GM12878 (cell line): Measurements from ENCODE around the gene BEST2. TPM values are rescaled to one million over a fixed set of nuclear protein-coding genes. Genes with fewer than 3 reads are reported as not detected.

Source experiments
- ATAC-seq: fragments of 200-7000 bp; cut with Tn5 transposase; 3 replicates; pipeline ENCODE4 v1.9.1; 2020; ENCODE audit warnings: mild to moderate bottlenecking, moderate library complexity
- BruUV-seq: library from RNA; stranded (reverse); fragments of 400-500 nt; replicated peaks from 2 replicates; lab custom pipeline; 2021; lab: Mats Ljungman, UMichigan
- CTCF ChIA-PET: fragments of 300-600 bp; sonication (Branson Sonifier 250); formaldehyde crosslinking; extraction: SDS; loops from one replicate; lab custom pipeline; 2021; ENCODE audit warnings: inconsistent platforms; lab: Yijun Ruan, JAX
- POLR2A ChIA-PET: fragments of 350-600 bp; formaldehyde crosslinking; extraction: SDS; loops from one replicate; lab custom pipeline; 2021; ENCODE audit warnings: inconsistent platforms; lab: Charles Lee
- RAD21 ChIA-PET: fragments of 300-600 bp; sonication (Branson Sonifier 250); formaldehyde crosslinking; loops from one replicate; lab custom pipeline; 2023; ENCODE audit warnings: antibody characterized with exemption; ENCODE audit not compliant: unreplicated experiment; lab: Charles Lee
- SMC1A ChIA-PET: fragments of 300-600 bp; sonication (Branson Sonifier 250); formaldehyde crosslinking; loops from one replicate; lab custom pipeline; 2023; ENCODE audit not compliant: unreplicated experiment, uncharacterized antibody; lab: Charles Lee
- DNase-seq: peaks from one replicate; pipeline ENCODE4 v3.0.0-alpha.2; 2011; ENCODE audit warnings: low read depth, low spot score
- FAIRE-seq: peaks from 3 replicates; lab custom pipeline; 2011; peaks lifted over from hg19 to GRCh38; lab: Jason Lieb, UNC
- H2AFZ ChIP-seq: 2 replicates; pipeline ENCODE4 v1.6.0; 2011; ENCODE audit warnings: low read depth, low read length, control low read depth; ENCODE audit not compliant: control insufficient read depth
- H3K27ac ChIP-seq: 2 replicates; pipeline ENCODE4 v1.5.1; 2011; ENCODE audit warnings: control low read depth; ENCODE audit not compliant: control insufficient read depth, insufficient read depth
- H3K27me3 ChIP-seq, 2 experiments: replicated peaks in 1 of 2; 2 replicates each; pipeline versions ENCODE4 v1.6.0 to v1.6.1; 2011; ENCODE audit warnings: low read length in 1 of 2; ENCODE audit not compliant: control insufficient read depth in 2 of 2, insufficient read depth in 2 of 2
- H3K36me3 ChIP-seq, 2 experiments: 2 replicates each; pipeline ENCODE4 v1.5.1; 2011; ENCODE audit warnings: low read length in 1 of 2; ENCODE audit not compliant: control insufficient read depth in 2 of 2, insufficient read depth in 2 of 2
- H3K4me1 ChIP-seq: 2 replicates; pipeline ENCODE4 v1.6.1; 2011; ENCODE audit warnings: mild to moderate bottlenecking, low read length, moderate library complexity, mixed read lengths; ENCODE audit not compliant: control insufficient read depth, insufficient read depth
- H3K4me2 ChIP-seq: 2 replicates; pipeline ENCODE4 v1.6.0; 2011; ENCODE audit warnings: control low read depth; ENCODE audit not compliant: control insufficient read depth, insufficient read depth
- H3K4me3 ChIP-seq: fragments of 200-600 bp; sonication (generic); 2 replicates; pipeline ENCODE4 v1.5.1; 2016
- H3K79me2 ChIP-seq: 2 replicates; pipeline ENCODE4 v1.6.0; 2011; ENCODE audit warnings: low read length; ENCODE audit not compliant: control insufficient read depth, insufficient read depth
- H3K9ac ChIP-seq: 2 replicates; pipeline ENCODE4 v1.8.0; 2011; ENCODE audit warnings: low read length, control low read depth, mixed read lengths; ENCODE audit not compliant: control insufficient read depth, insufficient read depth
- H3K9me3 ChIP-seq: replicated peaks from 3 replicates; pipeline ENCODE4 v1.5.1; 2011; ENCODE audit warnings: mild to moderate bottlenecking, low read length; ENCODE audit not compliant: control insufficient read depth, insufficient read depth
- H4K20me1 ChIP-seq: 2 replicates; pipeline ENCODE4 v1.6.0; 2011; ENCODE audit not compliant: control insufficient read depth, insufficient read depth
- ATF2 ChIP-seq: IDR thresholded peaks from 2 replicates; pipeline ENCODE4 v1.6.1; 2012; ENCODE audit warnings: low read length, inconsistent platforms
- BCL11A ChIP-seq: IDR thresholded peaks from 2 replicates; pipeline ENCODE4 v1.6.1; 2011; ENCODE audit warnings: low read depth, low read length
- ELK1 ChIP-seq: IDR thresholded peaks from 2 replicates; pipeline ENCODE4 v1.6.1; 2012; ENCODE audit warnings: low read depth, low read length, improper control_type of control experiment
- ETV6 ChIP-seq, 2 experiments: fragments of 450-650 bp in 1 of 2; IDR thresholded peaks in 1 of 2; conservative IDR thresholded peaks in 1 of 2; 2 replicates each; pipeline ENCODE4 v1.6.1; 2014; ENCODE audit warnings: antibody characterized with exemption in 1 of 2, borderline replicate concordance in 1 of 2, low read depth in 1 of 2, mild to moderate bottlenecking in 1 of 2, moderate library complexity in 1 of 2
- FOS ChIP-seq: IDR thresholded peaks from 3 replicates; pipeline ENCODE4 v1.6.1; 2011; ENCODE audit warnings: borderline replicate concordance; ENCODE audit not compliant: insufficient read length; ENCODE audit errors: extremely low read depth
- GATAD2B ChIP-seq: fragments of 450-650 bp; conservative IDR thresholded peaks from 2 replicates; pipeline ENCODE4 v1.6.1; 2017; ENCODE audit warnings: low read depth, mild to moderate bottlenecking, moderate library complexity
- MAX ChIP-seq: IDR thresholded peaks from 2 replicates; pipeline ENCODE4 v1.6.1; 2012; ENCODE audit warnings: low read depth, low read length, improper control_type of control experiment
- PKNOX1 ChIP-seq: fragments of 450-650 bp; IDR thresholded peaks from 2 replicates; pipeline ENCODE4 v1.6.1; 2016; ENCODE audit warnings: mild to moderate bottlenecking
- POLR2AphosphoS2 ChIP-seq: IDR thresholded peaks from 2 replicates; pipeline ENCODE4 v1.6.1; 2011; ENCODE audit warnings: low read depth, mild to moderate bottlenecking, low read length, improper control_type of control experiment, moderate library complexity
- RAD51 ChIP-seq: fragments of 450-650 bp; IDR thresholded peaks from 2 replicates; pipeline ENCODE4 v1.6.1; 2016; ENCODE audit warnings: moderate library complexity, mild to moderate bottlenecking, inconsistent platforms
- SKIL ChIP-seq: fragments of 450-650 bp; IDR thresholded peaks from 2 replicates; pipeline ENCODE4 v1.6.1; 2017; ENCODE audit warnings: mild to moderate bottlenecking, low read depth, inconsistent platforms; ENCODE audit not compliant: poor library complexity, severe bottlenecking
- SP1 ChIP-seq: IDR thresholded peaks from one replicate; pipeline ENCODE4 v1.6.1; 2011; ENCODE audit warnings: low read depth, low read length
- TARDBP ChIP-seq: IDR thresholded peaks from 2 replicates; pipeline ENCODE4 v1.6.1; 2016; ENCODE audit warnings: borderline replicate concordance
- TCF3 ChIP-seq: IDR thresholded peaks from 2 replicates; pipeline ENCODE4 v1.6.1; 2012; ENCODE audit warnings: low read depth, mild to moderate bottlenecking, low read length, borderline replicate concordance; ENCODE audit not compliant: insufficient read depth
- ZNF207 ChIP-seq: fragments of 450-650 bp; IDR thresholded peaks from 2 replicates; pipeline ENCODE4 v1.6.1; 2014; ENCODE audit warnings: antibody characterized with exemption, mild to moderate bottlenecking, borderline replicate concordance
- whole genome bisulfite sequencing: methylation state at CpG from one replicate; pipeline ENCODE4 v1.1.6; 2016; ENCODE audit warnings: low lambda C conversion rate; ENCODE audit not compliant: insufficient replicate concordance, insufficient coverage; ENCODE audit errors: missing lambda C conversion rate; 5-methylcytosine and 5-hydroxymethylcytosine counted together
- in situ Hi-C: fragments of 300-500 bp; cut with MboI; formaldehyde crosslinking; loops from 9 replicates; pipeline ENCODE4 v1.14.3; 2018; ENCODE audit warnings: mixed read lengths
- intact Hi-C: fragments of 100-400 bp; cut with micrococcal nuclease; formaldehyde crosslinking; loops from one replicate; pipeline ENCODE4 v1.14.2; 2022; ENCODE audit not compliant: unreplicated experiment
- polyA plus RNA-seq, 11 experiments: library from polyadenylated mRNA; depleted of rRNA in 4 of 11; unstranded in 6 of 11; stranded (reverse) in 5 of 11; fragments of >200 nt; fragmentation: Nextera tagmentation in 4 of 11; fragmentation: Illumina TruSeq in 1 of 11; extraction: Ambion mirVana in 4 of 11; extraction: Trizol in 1 of 11; gene quantifications; 1 replicate in 1 of 11; 2 replicates in 10 of 11; pipeline versions ENCODE4 v1.2.1 to v1.2.3, GENCODE V29; 2011 to 2016; ENCODE audit warnings: inconsistent platforms in 2 of 11, missing spikeins in 2 of 11, low read depth in 1 of 11
- total RNA-seq, 4 experiments: library from RNA; depleted of rRNA in 3 of 4; stranded (reverse); fragments of >200 nt in 3 of 4; fragmentation: Illumina TruSeq in 1 of 4; extraction: Trizol in 1 of 4; gene quantifications; 2 replicates each; pipeline versions ENCODE4 v1.2.1 to v1.2.3, GENCODE V29; 2013 to 2021

Gene BEST2
- total and polyA plus RNA-seq, 10 of the 15 experiments (the other 5 are each of a cell fraction or from before 2014, with no cell fraction given): not detected

- ChIA-PET RAD21 (interaction anchor here (1.3 to 4.8 kb wide), 4 partner anchors 8 to 112 kb away, joined by 3 to 303 read pairs (median 31); partner anchors contain the start of genes GCDH and JUNB), SMC1A (interaction anchor here (1.0 to 8.4 kb wide), 6 partner anchors 8 to 186 kb away, joined by 3 to 240 read pairs (median 11); partner anchors contain the start of gene JUNB), POLR2A (interaction anchor here (1.6 to 9.3 kb wide), 3 partner anchors 9 to 21 kb away, joined by 6 to 303 read pairs (median 66); partner anchors contain the start of gene JUNB), CTCF (interaction anchor here (1.3 to 12.1 kb wide), 7 partner anchors 8 to 68 kb away, joined by 4 to 537 read pairs (median 18); partner anchors contain the start of genes JUNB, PRDX2, RNASEH2A and THSD8)
- peaks cover 9% of the 10 kb centered on the region for H3K79me2 ChIP-seq
- in situ Hi-C loops (no loop called here), intact Hi-C loops (no loop called here)
- 58% methylated on average over 15 of the region's 15 CpGs for WGBS
- peak overlapping the region; percentile 99 for H3K4me2 ChIP-seq
- no TSS peak for BruUV-seq
- no peak for FAIRE-seq
- H2AFZ ChIP-seq: peak overlapping the region; percentile 78; the same call in 1 of the 2 replicates
- no peaks in the 10 kb centered on the region for H3K36me3 ChIP-seq
- peak; percentile 4; the same call in 1 of the 3 replicates for ATAC-seq
- peaks cover 45% of the 10 kb centered on the region for H3K4me1 ChIP-seq
- no peak for DNase-seq
- H4K20me1 ChIP-seq: no peaks in the 10 kb centered on the region
- H3K9me3 ChIP-seq: no peaks in the 10 kb centered on the region
- peak overlapping the region; percentile 94 for H3K9ac ChIP-seq
- H3K4me3 ChIP-seq: peak overlapping the region; percentile 76
- H3K27me3 ChIP-seq: no peaks in the 10 kb centered on the region
- H3K27ac ChIP-seq: peak overlapping the region; percentile 91
- TF ChIP-seq TCF3 (0 out of 2 replicates have a peak, but pooled peaks have one; percentile 37), FOS (no peak), ZNF207 (no peak), ELK1 (no peak), SP1 (no peak), ETV6 (conservative IDR thresholded peaks at IDR 0.05 in 1 of 2, IDR thresholded peaks at IDR 0.05 in 1 of 2; ENCODE audit: borderline replicate concordance in 1 of 2, low read depth in 1 of 2) (no peak), ATF2 (no peak), BCL11A (no peak), TARDBP (no peak), POLR2AphosphoS2 (no peak), MAX (no peak), SKIL (no peak), GATAD2B (peak; percentile 83), PKNOX1 (peak; percentile 29; the same call in 1 of the 2 replicates), RAD51 (no peak)
Measured at GRCh38 chr19:12779162-12779993, 27.8 kb downstream of the BEST2 start.
